ENCODE data around the gene KRTAP12-3.
"Not testable (repeated sequence)": the region's sequence is repeated elsewhere in the genome, so short reads cannot be mapped to it uniquely, and the experiment has no call there.

KRTAP12-3 gene, protein sequence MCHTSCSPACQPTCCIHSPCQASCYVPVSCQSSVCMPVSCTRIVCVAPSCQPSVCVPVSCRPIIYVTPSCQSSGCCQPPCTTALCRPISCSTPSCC

DNA sequence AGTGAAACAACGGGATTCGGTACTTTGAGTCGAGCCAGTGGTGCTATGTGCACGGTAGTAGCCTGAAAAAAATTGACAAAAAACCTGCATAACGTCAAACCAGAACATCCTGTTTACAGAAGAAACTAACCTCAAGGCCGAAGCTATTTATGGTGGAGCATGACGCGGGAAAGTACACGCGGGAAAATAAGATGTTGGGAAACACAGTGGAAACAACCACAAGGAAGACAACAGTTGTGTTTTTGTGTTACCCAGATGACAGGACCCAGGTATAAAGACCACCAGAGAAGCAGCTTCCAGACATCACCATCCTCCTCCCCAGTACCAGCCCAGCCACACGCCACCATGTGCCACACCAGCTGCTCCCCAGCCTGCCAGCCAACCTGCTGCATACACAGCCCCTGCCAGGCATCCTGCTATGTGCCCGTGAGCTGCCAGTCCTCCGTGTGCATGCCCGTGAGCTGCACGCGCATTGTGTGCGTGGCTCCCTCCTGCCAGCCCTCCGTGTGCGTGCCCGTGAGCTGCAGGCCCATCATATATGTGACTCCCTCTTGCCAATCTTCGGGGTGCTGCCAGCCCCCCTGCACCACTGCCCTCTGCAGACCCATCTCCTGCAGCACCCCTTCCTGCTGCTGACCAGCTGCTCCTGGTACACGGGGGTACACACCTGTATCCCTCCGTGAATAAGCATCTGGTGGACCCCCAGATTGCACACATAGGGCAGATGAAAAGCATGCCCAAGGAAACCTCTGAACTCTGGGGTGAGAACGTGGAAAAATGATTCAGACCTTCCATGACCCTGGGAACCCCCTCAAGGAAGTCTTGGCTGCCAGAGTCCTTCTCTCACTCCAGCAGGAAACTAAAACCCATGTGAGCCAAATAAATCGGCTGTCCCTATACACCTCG is at the start of gene KRTAP12-3:
Gene KRTAP12-3, plus strand, starts transcription at position 298 of the 906 bp plus-strand sequence. Its CDS starts 48 bp downstream, at position 346.
- DNase-seq (ENCODE audit: low read depth): no peak

DNA sequence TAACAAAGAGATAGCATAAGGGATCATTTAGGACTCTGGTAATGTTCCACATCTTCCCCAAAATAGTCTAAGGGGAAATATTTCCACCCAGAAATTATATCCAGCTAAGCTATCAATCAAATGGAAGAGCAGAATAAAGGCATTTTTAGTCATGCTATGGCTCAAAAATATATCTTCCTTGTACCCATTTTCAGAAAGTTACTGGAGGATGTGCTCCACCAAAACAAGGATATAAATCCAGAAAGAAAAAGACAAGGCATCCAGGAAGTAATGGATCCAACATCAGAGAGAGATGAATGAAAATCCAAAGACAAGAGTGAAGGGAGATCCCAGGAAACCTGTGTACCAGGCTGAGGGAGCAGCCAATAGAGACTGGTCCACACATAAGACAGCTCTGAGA is 48.5 kb upstream of the KRTAP12-3 start:
- no peak for DNase-seq (ENCODE audit: low read depth)

DNA sequence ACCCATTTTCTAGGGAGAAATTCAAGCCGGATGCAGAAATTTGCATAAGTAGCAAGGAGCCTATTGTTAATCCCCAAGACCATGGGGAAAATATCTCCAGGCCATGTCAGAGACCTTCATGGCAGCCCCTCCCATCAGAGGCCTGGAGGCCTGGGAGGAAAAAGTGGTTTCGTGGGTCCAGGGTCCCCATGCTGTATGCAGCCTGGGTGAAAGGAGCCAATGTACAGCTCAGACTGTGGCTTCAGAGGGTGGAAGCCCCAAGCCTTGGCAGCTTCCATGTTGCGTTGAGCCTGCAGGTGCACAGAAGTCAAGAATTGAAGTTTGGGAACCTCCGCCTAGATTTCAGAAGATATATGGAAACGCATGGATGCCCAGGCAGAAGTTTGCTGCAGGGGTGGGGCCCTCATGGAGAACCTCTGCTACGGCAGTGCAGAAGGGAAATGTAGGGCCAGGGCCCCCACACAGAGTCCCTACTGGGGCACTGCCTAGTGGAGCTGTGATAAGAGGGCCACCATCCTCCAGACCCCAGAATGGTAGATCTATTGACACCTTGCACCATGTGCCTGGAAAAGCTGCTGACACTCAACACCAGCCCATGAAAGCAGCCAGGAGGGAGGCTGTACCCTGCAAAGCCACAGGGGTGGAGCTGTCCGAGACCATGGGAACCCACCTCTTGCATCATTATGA is 47.4 kb upstream of the KRTAP12-3 start:
- DNase-seq (ENCODE audit: low read depth): not testable (repeated sequence)

GRCh38 chr21:44611551-44611950 is 46.2 kb upstream of the KRTAP12-3 start:
- DNase-seq (ENCODE audit: low read depth): no peak

GRCh38 chr21:44612029-44612486 is 45.7 kb upstream of the KRTAP12-3 start, which contains the start of gene KRTAP10-8:
TSS of gene KRTAP10-8 (plus strand) at chr21:44612079. CDS start at chr21:44612101, 22 bp downstream.
- DNase-seq (ENCODE audit: low read depth): no peak

DNA sequence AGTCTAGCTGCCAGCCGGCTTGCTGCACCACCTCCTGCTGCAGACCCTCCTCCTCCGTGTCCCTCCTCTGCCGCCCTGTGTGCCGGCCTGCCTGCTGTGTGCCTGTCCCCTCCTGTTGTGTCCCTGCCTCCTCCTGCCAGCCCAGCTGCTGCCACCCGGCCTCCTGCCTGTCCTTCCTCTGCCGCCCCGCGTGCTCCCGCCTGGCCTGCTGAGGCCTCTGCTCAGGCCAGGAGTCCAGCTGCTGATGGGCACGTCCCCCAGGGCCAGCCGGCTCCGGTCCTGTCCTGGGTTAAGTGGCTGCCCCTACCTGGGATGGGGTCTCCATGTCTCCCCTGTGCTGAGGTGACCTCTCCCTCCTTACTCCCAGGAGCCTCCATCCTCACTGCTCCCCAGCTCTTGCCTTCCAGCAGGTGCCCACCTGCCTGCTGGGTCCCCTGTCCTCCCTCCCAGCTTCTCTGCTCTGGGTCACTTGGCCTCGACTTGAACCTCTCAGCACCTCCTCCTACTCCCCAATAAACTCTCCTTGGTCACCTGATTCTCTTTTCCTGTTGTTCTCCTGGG is 45.0 kb upstream of the KRTAP12-3 start:
- DNase-seq (ENCODE audit: low read depth): no peak

DNA sequence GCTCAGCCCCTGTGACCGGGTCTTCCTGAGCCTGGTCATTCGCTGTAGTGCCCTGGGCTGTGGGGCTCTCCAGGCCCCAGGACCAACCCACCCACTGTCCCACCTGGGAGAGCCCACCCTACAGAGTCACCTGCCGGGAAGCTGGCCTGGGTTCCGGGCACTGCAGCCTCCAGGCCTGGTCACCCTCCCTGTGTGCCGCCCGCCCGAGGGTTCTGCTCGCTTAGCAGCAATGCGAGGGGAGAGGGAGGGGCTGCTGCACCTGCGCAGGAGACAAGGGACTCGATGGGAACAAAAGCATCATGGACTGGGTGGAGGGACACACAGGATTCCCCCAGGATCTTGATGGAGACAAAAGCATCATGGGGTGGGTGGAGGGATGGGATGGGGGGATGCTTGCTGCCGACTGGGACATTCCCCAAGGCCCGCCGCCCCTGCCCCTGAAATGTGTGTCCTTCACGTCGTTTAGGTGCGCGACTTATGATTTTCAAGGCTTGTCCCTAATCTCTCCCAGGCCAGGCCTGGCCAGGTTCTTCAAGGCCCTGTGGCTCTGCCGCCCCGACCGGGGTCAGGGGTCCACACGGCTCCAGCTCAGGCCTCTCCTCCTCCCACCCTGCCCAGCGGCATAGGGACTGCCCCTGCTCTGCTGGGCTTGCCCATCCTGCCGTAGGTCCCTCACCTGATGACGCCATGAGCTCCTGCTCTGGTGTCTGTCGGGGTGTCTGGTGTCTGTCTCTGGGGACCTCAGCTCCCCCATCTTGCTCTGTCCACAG is 44.2 kb upstream of the KRTAP12-3 start:
- no peak for DNase-seq (ENCODE audit: low read depth)

- no peak for DNase-seq (ENCODE audit: low read depth)
Observed at GRCh38 chr21:44614161-44614631, 43.5 kb upstream of the KRTAP12-3 start.

GRCh38 chr21:44614961-44615391 is 42.8 kb upstream of the KRTAP12-3 start:
- DNase-seq (ENCODE audit: low read depth): no peak

GRCh38 chr21:44615466-44615865 is 42.3 kb upstream of the KRTAP12-3 start:
- DNase-seq (ENCODE audit: low read depth): no peak

DNA sequence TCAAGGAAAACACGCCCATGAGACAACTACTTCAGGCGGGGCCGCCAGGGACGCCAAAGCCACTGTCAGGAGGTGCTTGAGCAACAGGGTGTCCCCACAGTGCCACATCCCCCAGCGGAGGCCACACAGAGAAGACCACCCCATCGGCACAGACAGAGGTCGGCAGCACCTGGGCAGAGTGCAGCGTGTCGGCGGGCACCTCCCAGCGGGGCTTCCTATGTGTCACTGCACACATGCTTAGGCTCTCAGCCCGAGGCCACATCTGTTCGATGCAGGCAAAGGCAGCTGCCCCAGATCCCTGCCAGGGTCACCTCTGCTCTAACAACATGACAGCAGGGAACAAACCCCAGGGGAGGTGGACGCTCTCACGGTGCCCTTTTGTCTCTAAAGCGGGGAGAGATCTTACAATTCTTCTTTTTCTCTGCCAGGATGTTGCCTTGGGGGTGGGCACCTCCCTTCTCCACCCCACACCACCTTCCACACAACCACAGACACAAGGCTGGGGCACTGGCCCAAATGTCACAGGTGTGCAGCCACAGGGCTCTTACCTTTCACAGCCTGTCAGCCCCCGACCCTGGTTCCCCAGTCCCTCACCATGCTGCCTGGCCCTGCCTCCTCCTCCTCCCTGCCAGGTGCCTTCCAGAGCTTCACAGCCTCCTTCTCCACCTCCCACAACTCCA is 41.7 kb upstream of the KRTAP12-3 start:
- DNase-seq (ENCODE audit: low read depth): no peak

- DNase-seq (ENCODE audit: low read depth): no peak
Observed at GRCh38 chr21:44616591-44616926, 41.2 kb upstream of the KRTAP12-3 start.

DNA sequence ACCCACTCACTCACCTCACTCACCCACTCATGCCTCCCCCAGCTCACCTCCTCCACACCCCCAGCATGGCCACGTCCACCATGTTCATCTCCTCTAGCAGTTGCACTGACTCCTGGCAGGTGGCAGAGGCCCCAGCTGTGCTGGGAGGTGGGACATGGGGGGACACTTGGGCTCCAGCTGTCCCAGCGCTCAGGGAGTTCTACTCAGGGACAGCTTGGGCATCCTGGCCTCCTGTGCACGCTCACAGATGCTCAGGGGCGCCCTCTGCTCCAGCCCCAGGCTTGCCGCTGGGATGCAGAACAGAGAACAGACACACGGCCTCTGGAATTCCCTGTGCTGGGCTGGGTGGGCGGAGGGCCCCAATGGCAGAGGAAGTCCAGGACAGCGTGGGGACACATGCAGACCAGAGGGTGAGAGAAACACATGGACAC is 40.6 kb upstream of the KRTAP12-3 start:
- DNase-seq (ENCODE audit: low read depth): no peak

DNA sequence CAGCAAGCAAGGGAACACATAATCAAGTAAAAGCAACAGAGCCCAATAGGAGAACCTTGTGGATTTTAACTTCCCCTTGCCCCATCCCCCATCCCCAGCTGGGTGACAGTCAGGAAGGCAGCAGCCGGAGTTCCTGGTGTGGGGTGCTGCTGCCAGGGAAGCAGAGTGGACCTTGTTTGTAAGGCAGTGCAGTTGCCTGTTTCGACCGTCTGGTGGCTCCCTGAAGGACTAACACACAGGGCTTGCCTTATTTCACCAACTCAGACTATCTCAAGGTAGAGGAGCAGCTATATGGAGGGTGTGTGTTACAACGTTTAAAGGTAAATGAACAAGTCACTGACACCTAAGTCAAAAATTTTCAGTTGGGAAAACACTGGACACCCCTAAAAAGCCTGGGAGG is 39.2 kb upstream of the KRTAP12-3 start:
- no peak for DNase-seq (ENCODE audit: low read depth)

DNA sequence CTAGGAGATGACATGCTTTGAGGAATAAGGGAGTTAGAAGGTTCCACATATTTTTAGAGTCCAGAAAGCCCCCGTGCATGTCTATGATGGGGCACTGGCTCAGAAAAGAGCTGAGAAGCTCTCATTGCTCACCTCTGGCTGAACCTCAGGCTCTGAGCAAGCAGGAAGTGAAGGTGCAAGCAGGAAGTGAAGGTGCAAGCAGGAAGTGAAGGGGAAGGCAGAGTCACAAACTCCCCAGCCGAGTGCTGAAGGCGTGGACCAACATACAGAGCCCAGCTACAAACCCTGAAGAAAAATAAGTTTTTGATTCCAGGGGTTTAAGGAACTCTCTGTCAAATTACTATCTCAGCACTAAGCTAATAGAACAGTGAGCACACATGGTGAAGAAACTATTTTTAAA is 38.8 kb upstream of the KRTAP12-3 start:
- DNase-seq (ENCODE audit: low read depth): peak; percentile 14

DNA sequence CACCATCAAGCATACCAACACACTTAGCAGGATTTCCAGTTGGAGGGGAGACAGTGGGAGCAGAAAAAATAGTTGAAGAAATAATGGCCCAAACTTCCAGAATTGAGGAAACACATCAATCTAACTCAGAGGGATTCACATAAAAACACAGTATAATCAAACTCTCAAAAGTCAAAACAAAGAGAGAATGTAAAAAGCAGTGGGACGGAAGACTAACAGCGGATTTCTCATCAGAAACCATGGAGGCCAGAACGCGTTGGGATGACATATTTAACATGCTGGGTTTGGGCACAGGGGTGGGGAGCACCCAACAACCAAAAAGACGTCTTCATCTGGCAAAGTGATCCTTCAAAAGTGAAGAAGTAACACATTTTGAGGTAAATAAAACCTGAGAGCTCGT is 37.8 kb upstream of the KRTAP12-3 start:
- DNase-seq (ENCODE audit: low read depth): no peak

DNA sequence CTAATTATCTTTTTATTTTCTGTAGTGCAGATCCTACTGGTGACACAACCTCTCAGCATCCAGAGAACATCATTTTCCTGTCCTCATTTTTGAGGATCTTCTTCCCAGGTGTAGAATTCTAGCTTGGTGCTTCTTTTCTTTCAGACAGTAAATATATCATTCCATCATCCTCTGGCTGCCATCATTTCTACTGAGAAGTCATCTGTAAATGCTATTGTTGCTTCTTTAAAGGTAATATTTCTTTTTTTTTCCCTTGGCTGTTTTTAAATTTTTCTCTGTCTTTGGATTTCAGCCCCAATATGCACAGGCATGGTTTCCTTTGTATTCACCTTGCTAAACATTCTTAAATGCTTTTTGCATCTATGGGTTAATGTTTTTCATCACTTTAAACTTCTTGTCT is 34.2 kb upstream of the KRTAP12-3 start:
- no peak for DNase-seq (ENCODE audit: low read depth)

DNA sequence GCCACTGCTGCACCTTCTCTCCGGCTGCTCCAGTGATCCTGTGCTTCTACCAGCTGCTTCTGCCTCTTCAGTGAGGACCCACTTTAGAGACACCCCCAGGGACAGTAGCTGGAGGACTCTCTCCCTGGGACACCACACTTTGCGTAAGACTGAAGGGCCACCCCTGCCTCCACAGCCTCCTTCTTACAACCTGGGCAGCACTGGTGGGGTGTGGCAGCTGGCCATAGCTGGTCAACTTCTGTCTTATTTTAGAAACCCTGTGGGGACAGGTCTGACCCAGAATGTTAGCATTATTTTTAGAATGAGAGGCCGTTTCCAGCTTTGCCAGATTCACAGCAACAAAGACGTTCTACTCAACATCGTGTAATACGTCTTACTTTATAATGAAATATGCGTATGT is 32.0 kb upstream of the KRTAP12-3 start:
- no peak for DNase-seq (ENCODE audit: low read depth)

DNA sequence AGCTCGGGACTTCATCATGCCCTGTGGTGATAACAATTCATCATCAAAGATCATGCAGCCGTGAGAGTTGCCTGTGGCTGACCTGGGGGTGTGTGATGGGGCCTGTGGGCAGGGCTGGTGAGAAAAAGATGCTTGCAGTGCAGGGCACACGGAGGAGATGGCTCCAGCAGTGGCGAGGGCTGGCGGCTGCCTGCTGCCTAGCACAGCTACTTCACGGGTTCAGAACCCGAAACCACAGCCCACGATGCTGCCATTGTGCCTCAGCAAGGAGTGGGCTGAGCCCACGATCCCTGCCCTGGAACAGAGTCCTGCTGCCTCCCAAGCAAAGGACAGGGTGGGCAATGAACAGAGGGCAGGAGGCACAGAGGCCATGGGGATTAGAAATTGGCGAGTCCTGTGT is 31.5 kb upstream of the KRTAP12-3 start:
- DNase-seq (ENCODE audit: low read depth): no peak

- DNase-seq (ENCODE audit: low read depth): no peak
Observed at GRCh38 chr21:44626673-44627143, 31.0 kb upstream of the KRTAP12-3 start, which contains the start of gene KRTAP10-9. TSS of gene KRTAP10-9 (plus strand) at chr21:44627093. CDS start at chr21:44627172, 79 bp downstream.

Measured in stimulated activated CD8-positive, alpha-beta memory T cell treated with anti-CD3 and anti-CD28 coated beads, Interleukin-15, amount 100 ng/mL, for 1 hour (primary cell).